ENCODE data around the gene MAPK4. TPM values are rescaled to one million over a fixed set of nuclear protein-coding genes. Genes with fewer than 3 reads are reported as not detected.

The MAPK4 gene
- total and polyA plus RNA-seq, 12 donors: 7.5 to 86.9 (median 37.1) TPM

- intact Hi-C loops (cut with DNase I): loop anchor here in 2 of 10 donors (5.0 to 10.0 kb wide), 2 partner anchors 75 to 152 kb away; no protein-coding TSS in a partner anchor
- ATAC-seq (peak in 4 of 8 donors; percentile 6 to 50 (median 24)), DNase-seq (peak in 1 of 2 donors; percentile 39)
- H3K4me3 ChIP-seq: no peak overlapping the region
- no peaks in the 10 kb centered on the region for H3K36me3 ChIP-seq
- H3K27me3 ChIP-seq: no peaks in the 10 kb centered on the region
- H3K9me3 ChIP-seq: peaks cover 0 to 5% (median 0%) of the 10 kb centered on the region in 11 donors
- WGBS, 2 donors: 68 to 71% methylated on average over 8 of the region's 8 CpGs
- TF ChIP-seq CTCF (IDR thresholded peaks at IDR 0.05): no peak
- H3K4me1 ChIP-seq: peaks cover 4 to 77% (median 49%) of the 10 kb centered on the region in 9 donors
- peak overlapping the region in 9 of 10 donors; percentile 4 to 95 (median 88) for H3K27ac ChIP-seq
Observed at GRCh38 chr18:50656841-50657470, 97.1 kb downstream of the MAPK4 start.

- H3K4me3 ChIP-seq: no peak overlapping the region
- WGBS, 2 donors: 83 to 86% methylated on average over 5 of the region's 5 CpGs
- no peak for DNase-seq
- intact Hi-C loops (cut with DNase I): loop anchor here in 2 of 10 donors (5.0 to 10.0 kb wide), 2 partner anchors 76 to 154 kb away; no protein-coding TSS in a partner anchor
- peaks cover 0 to 10% (median 0%) of the 10 kb centered on the region in 11 donors for H3K9me3 ChIP-seq
- no peak for ATAC-seq
- H3K27me3 ChIP-seq: no peaks in the 10 kb centered on the region
- peaks cover 3 to 63% (median 41%) of the 10 kb centered on the region in 9 donors for H3K4me1 ChIP-seq
- peak overlapping the region; percentile 51 to 95 (median 88) for H3K27ac ChIP-seq
- TF ChIP-seq CTCF (IDR thresholded peaks at IDR 0.05): no peak
- no peaks in the 10 kb centered on the region for H3K36me3 ChIP-seq
Observed at GRCh38 chr18:50658601-50659000, 98.7 kb downstream of the MAPK4 start.

- H3K27me3 ChIP-seq: no peaks in the 10 kb centered on the region
- WGBS, 2 donors: 22 to 32% methylated on average over 13 of the region's 13 CpGs
- peaks cover 0 to 4% (median 0%) of the 10 kb centered on the region in 9 donors for H3K36me3 ChIP-seq
- ATAC-seq (peak; percentile 56 to 76 (median 68)), DNase-seq (no peak)
- peak overlapping the region in 2 of 10 donors; percentile 18 to 30 for H3K4me3 ChIP-seq
- intact Hi-C loops (cut with DNase I): loop anchor here in 2 of 10 donors (5.0 to 10.0 kb wide), 5 partner anchors 68 to 155 kb away; partner anchors contain the start of gene MAPK4 (in 1 of the 2)
- H3K4me1 ChIP-seq: peaks cover 3 to 55% (median 35%) of the 10 kb centered on the region in 9 donors
- peaks cover 0 to 10% (median 0%) of the 10 kb centered on the region in 11 donors for H3K9me3 ChIP-seq
- peak in 3 of 9 donors; percentile 11 to 38 (median 37) for TF ChIP-seq CTCF (IDR thresholded peaks at IDR 0.05)
- H3K27ac ChIP-seq: peak overlapping the region; percentile 51 to 95 (median 88)
Observed at GRCh38 chr18:50659091-50660003, 99.5 kb downstream of the MAPK4 start.

GRCh38 chr18:50661013-50661412 lies 101.1 kb downstream of the MAPK4 start:
- ATAC-seq: no peak
- no peak for TF ChIP-seq CTCF (IDR thresholded peaks at IDR 0.05)
- DNase-seq: no peak
- peaks cover 0 to 51% (median 24%) of the 10 kb centered on the region in 9 donors for H3K4me1 ChIP-seq
- WGBS, 2 donors: 67 to 75% methylated on average over 1 of the region's 1 CpG
- peak overlapping the region in 6 of 10 donors; percentile 86 to 95 (median 91) for H3K27ac ChIP-seq
- H3K27me3 ChIP-seq: no peaks in the 10 kb centered on the region
- intact Hi-C loops (cut with DNase I): loop anchor here in 1 of 10 donors (5.0 to 10.0 kb wide), 3 partner anchors 66 to 124 kb away; partner anchors contain the start of gene MAPK4
- no peak overlapping the region for H3K4me3 ChIP-seq
- peaks cover 0 to 4% (median 0%) of the 10 kb centered on the region in 9 donors for H3K36me3 ChIP-seq
- H3K9me3 ChIP-seq: peaks cover 0 to 10% (median 0%) of the 10 kb centered on the region in 11 donors
